GM18517 (cell line): ENCODE data around the gene SORCS1.

ENCODE experiments used
- ATAC-seq: cut with Tn5 transposase; IDR thresholded peaks from one replicate; pipeline ENCODE4 v1.9.1; 2021; ENCODE audit warnings: mild to moderate bottlenecking, moderate library complexity; ENCODE audit not compliant: unreplicated experiment

Gene SORCS1

GRCh38 chr10:106765241-106765754 is 399.2 kb downstream of the SORCS1 start:
- no peak for ATAC-seq

- ATAC-seq = no peak
These were observed 400.1 kb downstream of the SORCS1 start for GRCh38 chr10:106764360-106764759.

DNA sequence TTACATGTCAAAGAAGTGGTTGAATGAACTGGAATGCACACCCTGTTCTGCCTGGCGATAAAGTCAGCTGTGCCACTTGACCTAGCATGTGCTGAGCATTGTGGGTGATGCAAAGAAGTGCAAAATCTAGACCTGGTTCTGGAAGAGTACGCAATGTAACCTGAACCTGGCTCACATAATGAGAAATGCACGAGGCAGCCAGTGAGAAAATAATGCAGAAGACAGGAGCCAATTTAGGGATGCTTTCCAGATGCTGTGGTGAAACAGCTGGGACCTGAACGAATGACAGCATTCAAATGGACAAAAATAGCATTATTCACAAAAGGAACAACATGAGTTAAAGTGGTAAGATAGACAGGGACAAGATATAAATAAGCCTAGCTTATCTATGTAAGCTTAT is 402.6 kb downstream of the SORCS1 start:
- ATAC-seq = no peak

- ATAC-seq = no peak
These were observed 407.0 kb downstream of the SORCS1 start for GRCh38 chr10:106757521-106757920.

DNA sequence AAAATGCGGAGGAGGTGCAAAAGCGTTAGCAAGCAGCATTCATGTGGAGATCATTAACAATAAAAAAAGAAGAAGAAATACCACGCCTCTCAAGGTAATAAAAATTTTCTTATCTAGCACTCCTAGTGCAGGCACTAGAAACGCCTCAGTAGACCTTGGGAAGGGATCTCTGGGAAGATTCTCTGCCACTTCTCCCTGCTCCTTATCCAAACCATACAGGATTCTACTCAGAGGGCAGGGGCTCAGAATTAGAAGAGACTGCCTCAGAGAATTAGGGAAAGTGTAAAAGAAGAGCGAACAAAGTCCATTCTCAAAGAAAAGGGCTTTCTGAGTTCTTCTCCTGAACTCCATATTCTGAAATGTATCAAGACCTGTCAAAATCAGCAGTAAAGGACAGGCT is 413.4 kb downstream of the SORCS1 start:
- no peak for ATAC-seq

- no peak for ATAC-seq
These were observed 417.6 kb downstream of the SORCS1 start for GRCh38 chr10:106746868-106747267.

GRCh38 chr10:106741006-106741530 is 423.4 kb downstream of the SORCS1 start:
- no peak for ATAC-seq

GRCh38 chr10:106740071-106740470 is 424.4 kb downstream of the SORCS1 start:
- ATAC-seq = no peak

DNA sequence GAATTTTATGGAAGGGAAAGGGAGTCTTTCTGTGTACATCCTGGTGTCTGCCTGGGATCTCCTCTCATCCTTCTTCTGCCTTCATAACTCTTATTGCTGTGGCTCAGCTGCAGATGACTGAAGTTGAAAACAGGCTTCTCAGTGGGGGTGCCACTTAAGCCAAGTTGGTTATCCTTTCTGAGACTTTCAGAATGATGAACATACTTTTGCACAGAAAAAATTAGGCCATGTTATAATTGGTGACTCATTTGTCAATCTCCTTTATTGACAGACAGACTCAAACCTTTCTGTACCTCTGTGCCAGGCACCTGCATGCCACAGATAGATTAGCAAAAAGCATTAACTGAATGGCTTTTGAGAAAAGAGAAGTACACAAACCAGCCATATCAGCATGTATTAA is 430.3 kb downstream of the SORCS1 start:
- ATAC-seq = no peak

- no peak for ATAC-seq
These were observed 436.3 kb downstream of the SORCS1 start for GRCh38 chr10:106728232-106728631.

DNA sequence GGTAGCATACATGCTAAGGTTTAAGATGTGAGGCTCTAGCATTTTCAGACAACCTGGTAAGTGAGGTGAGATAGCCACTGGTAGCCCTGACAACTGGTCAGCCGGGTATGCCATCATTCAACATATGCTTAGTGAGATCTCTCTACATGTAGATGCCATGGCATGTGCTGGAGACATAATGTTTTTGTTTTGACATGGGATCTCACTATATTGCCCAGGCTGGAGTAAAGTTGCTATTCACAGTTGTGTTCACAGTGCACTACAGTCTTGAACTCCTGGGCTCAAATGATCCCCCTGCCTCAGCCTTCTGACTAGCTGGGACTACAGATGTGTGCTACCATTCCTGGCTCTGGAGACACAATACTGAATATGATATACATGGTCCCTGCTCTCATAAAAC is 437.3 kb downstream of the SORCS1 start:
- ATAC-seq = no peak

DNA sequence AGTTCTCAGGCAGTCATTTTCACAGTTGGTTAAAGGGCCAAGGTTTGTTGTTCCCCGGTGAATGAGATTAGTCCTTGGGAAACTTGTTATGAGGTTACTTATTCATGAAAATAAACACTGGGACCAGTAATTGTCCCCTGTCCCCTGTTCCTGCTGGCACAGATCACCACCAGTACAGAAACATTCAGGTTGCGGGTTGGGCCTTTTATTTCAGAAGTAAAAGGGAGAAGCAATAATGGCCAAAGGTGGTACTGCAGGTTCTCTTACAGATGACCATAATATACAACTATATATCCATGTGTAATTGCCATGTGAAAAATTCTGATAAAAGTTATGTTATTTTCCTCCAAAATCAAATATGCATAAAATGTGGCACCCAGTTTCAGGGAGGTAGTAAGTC is 442.0 kb downstream of the SORCS1 start:
- ATAC-seq = no peak

DNA sequence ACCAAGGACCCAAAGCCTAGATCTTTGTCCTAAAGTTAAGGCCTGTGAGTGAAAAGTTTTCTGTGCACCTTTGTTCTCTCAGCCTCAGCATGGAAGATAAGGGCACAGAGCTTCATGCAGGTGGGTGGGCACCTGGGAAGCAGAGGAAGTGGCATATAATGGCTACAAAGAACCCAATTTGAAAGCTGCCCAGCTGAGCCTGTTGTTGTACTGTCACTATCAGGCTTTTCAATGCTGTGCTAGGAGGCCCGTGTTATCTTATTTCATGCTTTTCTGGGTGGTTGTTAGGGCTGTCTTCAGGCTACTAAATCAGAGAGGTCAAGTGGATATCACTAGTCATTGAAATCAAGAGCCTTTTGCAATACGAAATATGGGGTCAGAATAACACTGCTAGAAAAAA is 443.8 kb downstream of the SORCS1 start:
- no peak for ATAC-seq

DNA sequence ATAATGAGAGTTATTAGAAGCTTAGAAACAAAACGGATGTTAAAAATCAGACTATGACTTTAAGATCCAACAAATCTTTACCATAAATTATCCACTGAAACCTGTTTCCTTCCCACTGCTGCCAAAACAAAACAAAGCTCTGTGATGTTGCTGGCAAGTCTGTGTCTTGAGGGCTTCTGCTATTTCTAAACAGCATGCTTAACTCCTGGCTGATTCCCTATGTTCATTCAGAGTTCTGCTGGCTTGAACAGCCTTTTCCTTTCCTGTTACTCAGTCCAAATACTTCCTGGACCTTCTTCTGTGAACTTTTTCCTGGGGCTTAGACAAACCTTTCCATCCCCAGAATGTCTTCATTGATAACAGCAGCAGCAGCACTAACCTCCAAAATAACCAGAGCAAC is 448.1 kb downstream of the SORCS1 start:
- no peak for ATAC-seq

DNA sequence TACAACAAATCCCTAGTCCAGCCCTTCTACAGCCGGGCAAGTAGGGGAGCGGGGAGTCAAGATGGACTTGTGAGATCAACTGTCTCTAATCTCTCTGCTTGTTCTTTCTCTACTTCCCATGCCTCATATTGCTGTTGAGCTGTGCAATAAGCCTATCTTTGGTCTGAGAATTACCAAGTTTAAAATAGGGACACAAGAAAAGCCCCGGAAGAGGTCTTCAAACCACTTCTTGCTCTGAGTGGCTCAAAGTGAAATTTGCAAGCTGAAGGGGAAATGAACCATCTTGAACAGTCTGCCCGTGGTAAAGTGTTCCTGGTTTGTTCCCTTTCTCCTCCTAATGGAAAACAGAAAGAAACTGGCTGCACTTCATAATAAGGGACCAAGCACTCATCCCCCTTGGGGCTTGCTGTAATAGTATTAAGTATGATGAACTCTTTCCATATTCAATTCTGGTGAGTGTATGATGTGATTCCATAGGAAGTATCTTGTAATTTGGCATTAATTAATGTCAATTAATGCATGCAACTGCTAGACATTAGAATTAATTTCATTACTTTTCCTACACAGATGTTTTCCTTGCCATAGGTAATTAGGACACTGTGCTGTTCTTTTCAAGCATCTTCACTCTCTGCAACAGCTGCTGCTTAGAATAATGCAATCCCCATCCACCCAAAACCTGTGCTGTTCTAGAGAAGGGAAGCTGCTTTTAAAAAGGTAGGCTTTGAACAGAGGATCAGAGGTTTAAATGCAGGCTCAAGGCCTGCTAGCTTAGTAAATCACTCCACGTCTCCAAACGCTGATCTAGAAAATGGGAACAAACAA is 449.6 kb downstream of the SORCS1 start:
- no peak for ATAC-seq

DNA sequence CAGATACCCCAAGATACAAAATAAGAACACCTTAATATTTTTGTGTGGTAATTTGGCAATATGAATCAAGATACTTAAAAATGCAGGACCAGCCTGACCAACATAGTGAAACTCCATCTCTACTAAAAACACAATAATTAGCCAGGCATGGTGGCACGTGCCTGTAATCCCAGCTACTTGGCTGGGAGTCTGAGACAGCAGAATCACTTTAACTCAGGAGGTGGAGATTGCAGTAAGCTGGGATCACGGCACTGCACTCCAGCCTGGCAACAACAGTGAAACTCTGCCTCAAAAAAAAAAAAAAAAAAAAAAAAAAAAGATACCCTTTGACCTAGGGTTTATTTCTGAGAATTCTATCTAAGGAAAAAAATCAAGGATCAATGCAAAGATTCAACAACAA is 450.7 kb downstream of the SORCS1 start:
- no peak for ATAC-seq

- no peak for ATAC-seq
These were observed 451.5 kb downstream of the SORCS1 start for GRCh38 chr10:106712988-106713387.

DNA sequence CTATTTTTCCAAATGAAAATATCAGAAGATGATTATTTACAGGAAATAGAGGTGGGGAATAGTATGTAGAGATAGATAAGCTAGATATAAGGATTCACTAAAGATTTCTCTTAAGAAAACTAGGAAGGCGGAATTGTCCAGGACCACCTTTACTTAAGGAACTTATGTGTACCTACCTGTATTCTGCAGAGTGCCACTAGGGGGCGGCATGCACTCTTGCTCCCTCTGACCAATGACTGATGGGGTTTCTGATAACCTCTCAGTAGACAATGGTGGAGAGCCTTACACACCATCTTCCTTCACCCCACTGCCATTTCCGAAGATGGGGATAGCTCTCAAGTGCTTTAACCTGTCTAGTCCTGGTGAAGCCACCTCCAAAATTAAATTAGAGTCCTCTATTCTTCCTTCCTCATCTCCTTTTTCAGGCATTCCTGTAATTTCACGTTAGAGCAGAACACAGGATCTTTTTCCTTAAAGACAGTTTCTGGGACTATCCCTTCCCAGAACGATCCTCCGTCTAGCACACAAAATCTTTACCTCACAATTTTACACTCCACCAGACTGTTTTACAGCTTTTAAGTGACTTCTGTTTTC is 453.1 kb downstream of the SORCS1 start:
- ATAC-seq = peak; percentile 75

DNA sequence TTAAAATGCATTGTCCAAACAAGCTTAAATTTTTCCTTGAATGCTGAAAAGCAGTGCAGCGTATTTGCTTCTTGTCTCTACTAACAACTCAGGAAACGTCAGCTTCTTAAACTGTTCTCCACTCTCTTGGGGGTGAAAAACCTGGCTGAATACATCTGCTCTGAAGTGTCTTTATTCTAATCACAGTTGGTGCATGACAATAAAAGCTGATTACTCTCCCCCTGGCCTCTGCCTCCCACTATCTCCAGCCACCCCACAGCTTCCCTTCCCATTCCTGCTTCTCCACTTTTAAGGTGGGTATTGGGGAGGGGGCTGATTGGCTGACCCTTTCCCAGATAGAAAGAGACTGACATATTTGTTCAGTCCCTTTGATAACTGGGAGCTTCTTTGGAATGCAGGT is 456.0 kb downstream of the SORCS1 start:
- no peak for ATAC-seq

GRCh38 chr10:106707657-106708056 is 456.8 kb downstream of the SORCS1 start:
- ATAC-seq = no peak

GRCh38 chr10:106706127-106706526 is 458.4 kb downstream of the SORCS1 start:
- no peak for ATAC-seq

GRCh38 chr10:106705681-106706100 is 458.8 kb downstream of the SORCS1 start:
- ATAC-seq = peak; percentile 89
